ENCODE data around the gene NCAN. TPM values are rescaled to one million over a fixed set of nuclear protein-coding genes. Genes with fewer than 3 reads are reported as not detected.
"Not testable (repeated sequence)": the region's sequence is repeated elsewhere in the genome, so short reads cannot be mapped to it uniquely, and the experiment has no call there.

The NCAN gene
- total and polyA plus RNA-seq, 11 donors: not detected

DNA sequence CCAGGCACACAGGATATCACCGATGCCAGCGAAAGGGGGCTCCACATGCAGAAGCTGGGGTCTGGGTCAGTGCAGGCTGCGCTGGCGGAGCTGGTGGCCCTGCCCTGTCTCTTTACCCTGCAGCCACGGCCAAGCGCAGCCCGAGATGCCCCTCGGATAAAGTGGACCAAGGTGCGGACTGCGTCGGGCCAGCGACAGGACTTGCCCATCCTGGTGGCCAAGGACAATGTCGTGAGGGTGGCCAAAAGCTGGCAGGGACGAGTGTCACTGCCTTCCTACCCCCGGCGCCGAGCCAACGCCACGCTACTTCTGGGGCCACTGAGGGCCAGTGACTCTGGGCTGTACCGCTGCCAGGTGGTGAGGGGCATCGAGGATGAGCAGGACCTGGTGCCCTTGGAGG, 7.2 kb downstream of the NCAN start:
- peaks cover 0 to 33% (median 10%) of the 10 kb centered on the region in 9 donors for H3K27me3 ChIP-seq
- ATAC-seq: no peak
- DNase-seq: no peak
- no peak overlapping the region for H3K4me3 ChIP-seq
- TF ChIP-seq POLR2A (IDR thresholded peaks at IDR 0.05): no peak
- TF ChIP-seq, protein P1, sequence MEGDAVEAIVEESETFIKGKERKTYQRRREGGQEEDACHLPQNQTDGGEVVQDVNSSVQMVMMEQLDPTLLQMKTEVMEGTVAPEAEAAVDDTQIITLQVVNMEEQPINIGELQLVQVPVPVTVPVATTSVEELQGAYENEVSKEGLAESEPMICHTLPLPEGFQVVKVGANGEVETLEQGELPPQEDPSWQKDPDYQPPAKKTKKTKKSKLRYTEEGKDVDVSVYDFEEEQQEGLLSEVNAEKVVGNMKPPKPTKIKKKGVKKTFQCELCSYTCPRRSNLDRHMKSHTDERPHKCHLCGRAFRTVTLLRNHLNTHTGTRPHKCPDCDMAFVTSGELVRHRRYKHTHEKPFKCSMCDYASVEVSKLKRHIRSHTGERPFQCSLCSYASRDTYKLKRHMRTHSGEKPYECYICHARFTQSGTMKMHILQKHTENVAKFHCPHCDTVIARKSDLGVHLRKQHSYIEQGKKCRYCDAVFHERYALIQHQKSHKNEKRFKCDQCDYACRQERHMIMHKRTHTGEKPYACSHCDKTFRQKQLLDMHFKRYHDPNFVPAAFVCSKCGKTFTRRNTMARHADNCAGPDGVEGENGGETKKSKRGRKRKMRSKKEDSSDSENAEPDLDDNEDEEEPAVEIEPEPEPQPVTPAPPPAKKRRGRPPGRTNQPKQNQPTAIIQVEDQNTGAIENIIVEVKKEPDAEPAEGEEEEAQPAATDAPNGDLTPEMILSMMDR (IDR thresholded peaks at IDR 0.05): no peak
- H3K27ac ChIP-seq: no peak overlapping the region
- no peaks in the 10 kb centered on the region for H3K9me3 ChIP-seq
- no peaks in the 10 kb centered on the region for H3K36me3 ChIP-seq
- intact Hi-C loops (cut with DNase I): no loop called here
- 84 to 88% (median 85%) methylated on average over 10 to 21 of the region's 21 CpGs for WGBS, 4 donors
- H3K4me1 ChIP-seq: no peaks in the 10 kb centered on the region

DNA sequence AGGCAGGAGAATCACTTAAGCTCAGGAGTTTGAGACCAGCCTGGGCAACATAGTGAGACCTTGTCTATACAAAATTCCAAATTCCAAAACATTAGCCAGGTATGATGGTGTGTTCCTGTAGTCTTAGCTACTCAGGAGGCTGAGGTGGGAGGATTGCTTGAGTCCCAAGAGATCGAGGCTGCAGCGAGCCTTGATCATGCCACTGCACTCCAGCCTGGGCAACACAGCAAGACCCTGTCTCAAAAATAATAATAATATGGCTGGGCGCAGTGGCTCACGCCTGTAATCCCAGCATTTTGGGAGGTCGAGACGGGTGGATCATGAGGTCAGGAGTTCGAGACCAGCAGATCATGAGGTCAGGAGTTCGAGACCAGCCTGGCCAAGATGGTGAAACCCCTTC, 9.2 kb downstream of the NCAN start:
- Histone ChIP-seq H3K27me3 (peaks cover 5 to 35% (median 20%) of the 10 kb centered on the region in 9 donors), H3K4me1 (peaks cover 0 to 11% (median 4%) of the 10 kb centered on the region in 12 donors)
- ATAC-seq; H3K9me3 ChIP-seq; intact Hi-C loops (cut with DNase I); H3K27ac ChIP-seq; DNase-seq; H3K36me3 ChIP-seq; H3K4me3 ChIP-seq: not testable (repeated sequence)
- WGBS, 4 donors: 76 to 84% (median 82%) methylated on average over 8 of the region's 8 CpGs

DNA sequence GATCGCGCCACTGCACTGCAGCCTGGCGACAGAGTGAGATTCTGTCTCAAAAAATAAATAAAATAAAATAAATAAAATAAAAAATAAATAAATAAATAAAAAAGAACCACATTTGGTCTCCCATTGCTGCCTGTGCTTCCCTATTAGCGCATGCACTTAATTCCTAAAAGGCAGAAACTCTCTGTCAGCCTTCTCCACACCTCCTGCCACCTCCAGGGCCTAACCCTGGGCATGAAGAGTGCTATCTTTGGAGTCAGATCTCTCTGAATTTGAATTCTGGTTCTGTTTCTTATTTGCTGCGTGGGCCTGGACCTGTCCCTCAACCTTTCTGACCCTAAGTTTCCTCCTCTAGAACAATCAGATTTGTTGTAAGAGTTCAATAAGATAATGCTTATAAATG, 11.3 kb downstream of the NCAN start:
- ATAC-seq: no peak
- Histone ChIP-seq H3K9me3 (no peaks in the 10 kb centered on the region), H3K27me3 (peaks cover 18 to 54% (median 35%) of the 10 kb centered on the region in 9 donors), H3K4me1 (peaks cover 0 to 11% (median 4%) of the 10 kb centered on the region in 12 donors), H3K4me3 (no peak overlapping the region), H3K27ac (no peak overlapping the region), H3K36me3 (no peaks in the 10 kb centered on the region)
- intact Hi-C loops (cut with DNase I): no loop called here
- DNase-seq: no peak
- no peak for TF ChIP-seq POLR2A (IDR thresholded peaks at IDR 0.05)
- TF ChIP-seq, protein P1 (IDR thresholded peaks at IDR 0.05): no peak
- 76 to 87% (median 84%) methylated on average over 5 of the region's 5 CpGs for WGBS, 4 donors

DNA sequence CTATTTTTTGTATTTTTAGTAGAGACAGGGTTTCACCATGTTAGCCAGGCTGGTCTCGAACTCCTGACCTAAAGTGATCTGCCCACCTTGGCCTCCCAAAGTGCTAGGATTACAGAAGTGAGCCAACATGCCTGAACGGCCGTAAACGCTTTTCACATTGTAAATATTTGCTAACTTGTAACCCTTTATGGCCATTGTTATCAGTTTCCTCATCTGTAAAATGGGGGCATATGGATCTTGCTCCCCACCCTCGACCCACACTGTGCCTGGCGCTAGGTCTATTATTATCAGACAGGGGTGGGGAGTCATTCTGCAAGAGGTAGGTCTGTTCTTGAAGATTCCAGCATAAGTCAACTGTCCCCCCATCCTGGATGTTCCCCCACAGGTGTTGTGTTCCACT, 11.9 kb downstream of the NCAN start:
- intact Hi-C loops (cut with DNase I): loop anchor here in 1 of 10 donors (2.0 kb wide), 1 partner anchor 77 kb away; no protein-coding TSS in a partner anchor

More for the DNA sequence above, 11.9 kb downstream of the NCAN start:
- DNase-seq: no peak
- 84 to 91% (median 88%) methylated on average over 6 of the region's 6 CpGs for WGBS, 4 donors
- H3K27ac ChIP-seq: no peak overlapping the region
- no peaks in the 10 kb centered on the region for H3K36me3 ChIP-seq
- H3K4me1 ChIP-seq: peaks cover 0 to 11% (median 4%) of the 10 kb centered on the region in 12 donors
- no peak for TF ChIP-seq POLR2A (IDR thresholded peaks at IDR 0.05)
- TF ChIP-seq, protein P1 (IDR thresholded peaks at IDR 0.05): no peak
- H3K4me3 ChIP-seq: no peak overlapping the region
- peaks cover 18 to 60% (median 35%) of the 10 kb centered on the region in 9 donors for H3K27me3 ChIP-seq
- ATAC-seq: no peak
- no peaks in the 10 kb centered on the region for H3K9me3 ChIP-seq
